Fibroblast of the conjunctiva (primary cell): ENCODE results near the gene NSD1.
"Not testable (repeated sequence)": the region's sequence is repeated elsewhere in the genome, so short reads cannot be mapped to it uniquely, and the experiment has no call there.

Source experiments
- DNase-seq: peaks from one replicate; pipeline ENCODE4 v3.0.0-alpha.2; 2010; ENCODE audit warnings: low read depth

Gene NSD1

DNA sequence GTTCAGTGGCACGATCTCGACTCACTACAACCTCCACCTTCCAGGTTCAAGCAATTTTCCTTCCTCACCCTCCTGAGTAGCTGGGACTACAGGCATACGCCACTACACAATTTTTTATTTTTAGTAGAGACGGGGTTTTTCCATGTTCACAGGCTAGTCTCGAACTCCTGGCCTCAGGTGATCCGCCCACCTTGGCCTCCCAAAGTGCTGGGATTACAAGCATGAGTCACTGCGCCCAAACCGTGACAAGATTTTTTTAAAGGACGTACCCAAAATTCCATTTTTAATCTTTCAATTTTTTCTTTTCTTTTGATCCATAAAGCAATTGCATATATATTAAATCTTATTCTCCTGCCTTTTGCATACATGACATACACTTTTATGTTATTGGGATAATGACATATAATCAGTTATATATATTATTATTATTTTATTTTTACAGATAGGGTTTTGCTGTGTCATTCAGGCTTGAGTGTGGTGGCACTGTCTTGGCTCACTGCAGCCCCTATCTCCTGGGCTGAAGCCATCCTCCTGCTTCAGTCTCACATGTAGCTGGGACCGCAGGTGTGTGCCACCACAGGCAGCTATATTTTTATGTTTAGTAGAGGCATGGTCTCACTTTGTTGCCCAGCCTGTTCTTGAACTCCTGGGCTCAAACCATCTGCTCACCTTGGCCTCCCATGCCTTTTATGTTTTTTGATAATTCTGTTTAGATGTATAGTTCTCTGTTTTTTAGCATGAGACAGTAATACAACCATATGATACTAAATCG, 98.1 kb downstream of the NSD1 start:
- no peak for DNase-seq

- DNase-seq = no peak
Measured at GRCh38 chr5:177232358-177232757, 98.8 kb downstream of the NSD1 start.

- peak; percentile 3 for DNase-seq
Measured at GRCh38 chr5:177232761-177233160, 99.2 kb downstream of the NSD1 start.

DNA sequence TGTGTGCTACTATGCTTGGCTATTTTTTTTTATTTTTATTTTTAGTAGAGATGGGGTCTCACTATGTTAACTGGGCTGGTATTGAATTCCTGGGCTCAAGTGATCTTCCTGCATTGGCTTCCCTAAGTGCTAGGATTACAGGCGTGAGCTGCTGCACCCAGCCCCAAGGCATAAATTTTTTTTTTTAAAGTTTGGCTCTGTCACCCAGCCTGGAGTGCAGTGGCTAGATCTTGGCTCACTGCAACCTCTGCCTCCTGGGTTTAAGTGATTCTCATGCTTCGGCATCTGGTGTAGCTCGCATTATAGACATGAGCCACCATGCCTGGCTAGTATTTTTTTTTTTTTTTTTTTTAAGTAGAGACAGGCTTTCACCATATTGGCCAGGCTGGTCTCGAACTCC, 99.6 kb downstream of the NSD1 start:
- DNase-seq = peak; percentile 5

DNA sequence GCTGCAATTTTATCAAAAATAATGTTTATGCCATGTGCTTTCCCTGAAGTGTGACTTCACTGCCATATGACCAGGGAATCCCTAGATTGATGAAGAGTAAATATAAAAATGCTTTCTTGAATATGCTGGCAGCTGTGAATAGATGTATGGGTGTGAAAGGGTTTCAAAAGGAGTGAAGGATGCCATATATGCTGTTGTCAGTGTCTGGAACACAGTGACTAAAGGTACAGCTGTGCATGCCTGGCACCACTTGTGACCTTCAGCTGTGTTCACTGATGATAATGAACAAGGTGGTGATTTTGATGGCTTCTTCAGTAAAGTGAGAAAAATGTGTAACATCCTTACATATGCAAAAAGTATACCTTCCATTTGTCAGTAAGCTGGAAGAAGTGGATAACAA, 100.2 kb downstream of the NSD1 start:
- DNase-seq = no peak

- DNase-seq = no peak
Measured at GRCh38 chr5:177234841-177235240, 101.3 kb downstream of the NSD1 start.

DNA sequence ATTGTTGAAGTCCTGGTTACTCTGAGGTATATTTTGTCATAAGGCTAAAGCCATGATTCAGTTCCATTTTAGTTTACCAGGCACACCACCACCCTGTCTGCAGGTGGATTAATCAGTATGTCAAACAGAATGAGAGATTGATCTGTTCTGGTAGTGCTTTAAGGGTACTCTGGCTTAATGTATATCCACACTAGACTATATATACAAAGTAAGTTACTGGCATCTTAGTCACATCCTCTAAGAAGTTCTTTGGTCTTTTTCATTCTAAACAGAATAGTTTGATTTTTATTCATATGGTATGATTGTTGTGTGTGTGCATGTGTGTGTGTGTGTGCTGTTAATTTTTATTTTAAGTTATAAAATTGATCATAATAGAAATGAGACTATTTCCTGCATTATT, 108.2 kb downstream of the NSD1 start:
- no peak for DNase-seq

- no peak for DNase-seq
Measured at GRCh38 chr5:177242304-177242703, 108.7 kb downstream of the NSD1 start.

DNA sequence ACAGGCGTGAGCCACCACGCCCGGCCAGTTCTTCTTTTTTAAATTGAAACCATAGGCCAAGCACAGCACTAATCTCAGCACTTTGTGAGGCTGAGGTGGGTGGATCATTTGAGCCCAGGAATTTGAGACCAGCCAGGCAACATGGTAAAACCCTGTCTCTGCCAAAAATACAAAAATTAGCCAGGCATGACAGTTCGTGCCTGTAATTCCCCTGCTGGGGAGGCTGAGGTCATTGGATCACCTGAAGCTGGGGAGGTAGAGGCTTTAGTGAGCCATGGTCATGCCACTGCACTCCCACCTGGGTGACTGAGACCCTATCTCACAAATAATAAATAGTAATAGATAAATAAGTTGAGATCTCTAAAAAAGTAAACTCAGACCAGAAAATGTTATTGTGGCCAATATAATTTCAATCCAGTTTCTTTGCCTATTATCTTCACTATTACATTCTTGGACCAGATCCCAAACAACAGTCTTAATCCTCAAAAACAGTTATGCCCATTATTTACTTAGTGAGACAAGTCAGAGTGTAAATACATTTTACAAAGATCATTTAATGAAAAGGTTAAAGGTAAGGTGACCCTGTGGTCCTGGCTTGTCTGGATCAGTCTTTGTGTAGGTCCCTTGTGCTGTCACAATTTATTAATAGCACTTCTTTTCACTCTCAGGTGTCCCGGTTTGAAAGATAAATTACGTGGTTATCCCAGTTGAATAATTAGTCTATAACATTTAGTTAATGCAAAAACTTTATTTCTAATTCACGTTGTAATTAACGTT, 116.4 kb downstream of the NSD1 start:
- no peak for DNase-seq

DNA sequence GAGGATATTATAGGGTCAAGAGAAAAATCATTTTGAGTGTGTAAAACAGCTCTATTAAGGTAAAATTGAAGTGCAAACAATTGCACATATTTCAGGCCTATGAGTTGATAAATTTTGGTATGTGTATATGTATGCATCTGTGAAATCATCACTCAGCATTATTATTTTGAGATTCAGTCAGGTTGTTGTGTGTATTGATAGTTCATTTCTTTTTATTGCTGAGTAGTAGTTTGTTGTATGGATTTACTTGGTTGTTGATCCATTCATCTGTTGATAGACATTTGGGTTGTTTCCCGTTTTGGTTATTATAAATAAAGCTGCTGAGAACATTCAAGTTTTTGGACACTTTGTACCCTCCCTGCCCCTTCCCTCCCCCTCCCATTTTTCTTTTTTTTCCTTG, 119.7 kb downstream of the NSD1 start:
- no peak for DNase-seq

- no peak for DNase-seq
Measured at GRCh38 chr5:177256296-177256695, 122.7 kb downstream of the NSD1 start.

DNA sequence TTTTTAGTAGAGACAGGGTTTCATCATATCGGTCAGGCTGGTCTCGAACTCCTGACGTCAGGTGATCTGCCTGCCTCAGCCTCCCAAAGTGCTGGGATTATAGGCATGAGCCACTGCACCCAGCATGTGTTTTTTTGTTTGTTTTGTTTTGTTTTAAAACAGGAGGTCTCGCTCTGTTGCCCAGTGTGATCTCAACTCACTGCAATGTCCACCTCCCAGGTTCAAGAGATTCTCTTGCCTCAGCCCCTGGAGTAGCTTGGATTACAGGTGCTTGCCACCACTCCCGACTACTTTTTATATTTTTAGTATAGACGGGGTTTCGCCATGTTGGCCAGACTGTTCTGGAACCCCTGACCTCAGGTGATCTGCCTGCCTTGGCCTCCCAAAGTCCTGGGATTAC, 125.1 kb downstream of the NSD1 start:
- DNase-seq = not testable (repeated sequence)

DNA sequence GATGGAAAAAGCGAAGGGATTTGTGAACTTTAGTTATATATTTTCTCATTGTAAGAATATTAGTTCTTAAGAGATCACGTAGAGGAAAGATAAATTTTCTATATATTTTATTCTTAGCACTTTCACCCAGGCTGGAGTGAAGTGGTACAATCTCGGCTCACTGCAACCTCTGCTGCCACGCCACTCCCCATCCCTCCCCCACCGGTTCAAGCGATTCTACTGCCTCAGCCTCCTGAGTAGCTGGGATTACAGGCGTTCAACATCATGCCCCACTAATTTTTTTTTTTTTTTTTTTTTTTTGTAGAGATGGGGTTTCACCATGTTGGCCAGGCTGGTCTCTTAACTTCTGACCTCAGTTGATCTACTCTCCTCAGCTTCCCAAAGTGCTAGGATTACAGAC, 127.4 kb downstream of the NSD1 start:
- DNase-seq = no peak

DNA sequence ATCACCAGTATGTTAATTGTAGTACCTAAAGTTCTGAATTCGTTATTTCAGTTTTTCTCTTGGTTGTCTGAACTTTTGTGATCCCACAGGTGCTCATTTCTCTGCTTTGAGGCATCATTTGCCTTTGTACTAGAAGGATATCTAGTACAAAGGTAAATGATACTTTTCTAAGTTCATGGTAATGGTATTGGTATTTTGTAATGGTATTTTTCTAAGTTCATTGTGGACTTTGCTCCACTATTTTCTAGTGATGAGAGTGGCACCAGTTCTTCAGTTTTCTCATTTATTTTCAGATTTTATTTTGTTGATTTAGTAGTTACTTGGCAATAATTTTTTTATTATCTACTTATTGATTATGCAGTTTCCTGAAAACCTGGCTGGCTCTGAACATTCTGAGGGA, 127.9 kb downstream of the NSD1 start:
- DNase-seq = no peak

- DNase-seq = no peak
Measured at GRCh38 chr5:177264178-177264577, 130.6 kb downstream of the NSD1 start.

GRCh38 chr5:177265395-177265794, 131.8 kb downstream of the NSD1 start:
- DNase-seq = no peak

GRCh38 chr5:177269232-177269895, 135.8 kb downstream of the NSD1 start:
- DNase-seq = no peak

- DNase-seq = no peak
Measured at GRCh38 chr5:177269976-177270375, 136.4 kb downstream of the NSD1 start.

- DNase-seq = no peak
Measured at GRCh38 chr5:177270653-177271052, 137.1 kb downstream of the NSD1 start.

DNA sequence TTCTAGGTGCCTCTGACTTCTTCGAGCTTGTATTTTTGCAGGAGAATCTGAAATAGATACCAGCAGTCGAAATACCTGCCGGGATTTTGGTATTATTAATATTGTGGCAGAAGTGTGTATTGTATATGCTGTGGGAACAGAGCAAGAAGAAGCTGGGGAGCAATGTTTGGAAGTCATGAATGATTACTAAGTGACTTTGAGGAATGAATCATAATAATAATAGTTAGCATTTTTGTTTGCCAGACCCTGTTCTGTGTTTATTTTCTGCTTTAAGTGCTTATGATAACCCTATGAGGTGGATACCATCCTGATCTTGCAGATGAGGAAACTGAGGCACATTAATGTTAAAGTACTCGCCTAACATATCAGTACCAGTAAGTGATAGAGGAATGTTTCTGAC, 137.5 kb downstream of the NSD1 start:
- no peak for DNase-seq

- no peak for DNase-seq
Measured at GRCh38 chr5:177275883-177276282, 142.3 kb downstream of the NSD1 start.

DNA sequence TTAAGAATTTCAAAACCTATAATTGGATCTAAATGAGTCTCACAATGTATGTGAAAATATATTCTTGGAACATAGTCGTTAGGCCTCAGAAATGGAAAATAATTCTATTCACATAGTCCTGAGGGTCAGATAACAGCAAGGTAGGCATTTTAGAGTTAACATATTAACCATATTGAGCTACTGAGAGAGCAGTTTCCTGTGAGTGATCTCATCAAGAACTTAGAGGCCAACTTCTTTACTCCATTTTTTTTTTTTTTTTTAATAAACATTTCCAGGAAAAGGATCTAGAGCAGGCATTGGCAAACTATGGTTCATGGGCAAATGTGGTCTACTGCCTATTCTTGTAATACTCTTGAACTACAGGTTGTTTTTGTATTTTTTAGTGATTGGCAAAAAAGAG, 143.3 kb downstream of the NSD1 start:
- no peak for DNase-seq

GRCh38 chr5:177288191-177288590, 154.6 kb downstream of the NSD1 start:
- no peak for DNase-seq
